PFSK-1 (cell line): Measurements from ENCODE around the gene DKKL1.
A peak's percentile ranks its signal among the peaks of the same experiment; 100 is the strongest.

Source experiments
- FOXP2 ChIP-seq: optimal IDR thresholded peaks from 2 replicates; pipeline ENCODE3; 2011; ENCODE audit warnings: borderline replicate concordance, control low read depth, inconsistent platforms; ENCODE audit not compliant: insufficient read depth; ENCODE audit errors: extremely low read length, extremely low read depth
- POLR2AphosphoS5 ChIP-seq: IDR thresholded peaks from 2 replicates; pipeline ENCODE4 v1.6.1; 2012; ENCODE audit warnings: low read depth, mild to moderate bottlenecking, control low read depth, low read length, moderate library complexity
- REST ChIP-seq, 2 experiments: IDR thresholded peaks; 2 replicates each; pipeline versions ENCODE4 v1.6.1 to v1.8.0; 2011 to 2012; ENCODE audit warnings: low read depth in 2 of 2, low read length in 2 of 2, control low read depth in 1 of 2, inconsistent platforms in 1 of 2, mild to moderate bottlenecking in 1 of 2, moderate library complexity in 1 of 2; ENCODE audit not compliant: insufficient read depth in 1 of 2
- SIN3A ChIP-seq: IDR thresholded peaks from 2 replicates; pipeline ENCODE4 v1.6.1; 2012; ENCODE audit warnings: mild to moderate bottlenecking, low read length, moderate library complexity, borderline replicate concordance; ENCODE audit not compliant: insufficient read depth
- TAF1 ChIP-seq: IDR thresholded peaks from 2 replicates; pipeline ENCODE4 v1.6.1; 2012; ENCODE audit warnings: low read length, control low read depth, borderline replicate concordance; ENCODE audit not compliant: insufficient read depth

Gene DKKL1

GRCh38 chr19:49387936-49388372, 24.3 kb downstream of the DKKL1 start, which contains the start of gene KASH5:
Gene KASH5 (plus strand): TSS chr19:49388249. CDS start chr19:49390884, 2,635 bp downstream.
- TF ChIP-seq SIN3A (no peak), TAF1 (no peak), POLR2AphosphoS5 (no peak), FOXP2 (no peak), REST (IDR thresholded peaks at IDR 0.05; ENCODE audit: insufficient read depth in 1 of 2, low read depth in 2 of 2, low read length in 2 of 2) (no peak)

DNA sequence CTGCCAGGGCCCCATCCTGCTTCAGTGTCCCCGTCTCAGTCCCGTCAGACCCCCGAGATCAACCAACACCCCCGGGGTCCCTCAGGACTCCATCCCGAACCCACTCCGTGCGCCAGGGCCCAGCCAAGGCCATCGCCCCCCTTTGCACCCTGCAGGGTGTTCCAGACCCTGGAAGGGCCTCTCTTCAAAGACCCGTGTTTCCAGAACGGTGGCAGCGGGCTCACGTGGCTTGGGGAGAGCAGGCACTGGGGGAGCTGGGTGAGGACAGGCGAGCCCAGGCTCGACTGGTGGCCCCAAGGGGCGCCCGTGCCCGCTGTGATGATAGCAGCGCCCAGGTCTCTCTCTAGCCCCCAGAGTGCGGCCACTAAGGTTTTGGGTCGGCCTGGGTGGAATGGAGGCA, 25.7 kb downstream of the DKKL1 start:
- TF ChIP-seq REST (IDR thresholded peaks at IDR 0.05; ENCODE audit: insufficient read depth in 1 of 2, low read depth in 2 of 2, low read length in 2 of 2) (no peak), TAF1 (no peak), SIN3A (no peak), POLR2AphosphoS5 (no peak)

- TF ChIP-seq TAF1, result no peak
- TF ChIP-seq FOXP2, result peak; percentile 60
Observed at GRCh38 chr19:49390131-49390928, 26.7 kb downstream of the DKKL1 start.

DNA sequence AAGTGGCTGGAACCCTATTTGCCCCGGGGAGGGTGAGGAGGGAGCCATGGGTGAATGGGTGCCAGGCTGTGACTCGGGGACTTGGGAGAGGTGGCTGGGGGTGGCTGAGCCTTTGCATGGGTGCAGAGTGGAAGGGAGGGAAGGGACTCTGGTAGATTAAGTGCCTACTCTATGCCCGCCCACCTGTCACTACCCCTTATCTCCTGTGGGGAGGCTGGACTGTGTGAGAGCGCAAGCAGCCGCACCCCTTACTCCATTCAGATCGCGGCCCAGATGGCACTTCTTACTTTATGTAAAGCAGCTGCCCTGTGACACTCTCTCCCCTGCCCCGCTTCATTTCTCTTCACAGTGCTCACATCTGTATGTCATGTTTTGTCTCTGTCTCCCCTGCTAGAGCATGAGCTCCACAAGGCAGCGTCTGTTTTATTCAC, 27.3 kb downstream of the DKKL1 start:
- TF ChIP-seq SIN3A (no peak), REST (IDR thresholded peaks at IDR 0.05; ENCODE audit: insufficient read depth in 1 of 2, low read depth in 2 of 2, low read length in 2 of 2) (no peak), TAF1 (no peak), FOXP2 (no peak), POLR2AphosphoS5 (no peak)

DNA sequence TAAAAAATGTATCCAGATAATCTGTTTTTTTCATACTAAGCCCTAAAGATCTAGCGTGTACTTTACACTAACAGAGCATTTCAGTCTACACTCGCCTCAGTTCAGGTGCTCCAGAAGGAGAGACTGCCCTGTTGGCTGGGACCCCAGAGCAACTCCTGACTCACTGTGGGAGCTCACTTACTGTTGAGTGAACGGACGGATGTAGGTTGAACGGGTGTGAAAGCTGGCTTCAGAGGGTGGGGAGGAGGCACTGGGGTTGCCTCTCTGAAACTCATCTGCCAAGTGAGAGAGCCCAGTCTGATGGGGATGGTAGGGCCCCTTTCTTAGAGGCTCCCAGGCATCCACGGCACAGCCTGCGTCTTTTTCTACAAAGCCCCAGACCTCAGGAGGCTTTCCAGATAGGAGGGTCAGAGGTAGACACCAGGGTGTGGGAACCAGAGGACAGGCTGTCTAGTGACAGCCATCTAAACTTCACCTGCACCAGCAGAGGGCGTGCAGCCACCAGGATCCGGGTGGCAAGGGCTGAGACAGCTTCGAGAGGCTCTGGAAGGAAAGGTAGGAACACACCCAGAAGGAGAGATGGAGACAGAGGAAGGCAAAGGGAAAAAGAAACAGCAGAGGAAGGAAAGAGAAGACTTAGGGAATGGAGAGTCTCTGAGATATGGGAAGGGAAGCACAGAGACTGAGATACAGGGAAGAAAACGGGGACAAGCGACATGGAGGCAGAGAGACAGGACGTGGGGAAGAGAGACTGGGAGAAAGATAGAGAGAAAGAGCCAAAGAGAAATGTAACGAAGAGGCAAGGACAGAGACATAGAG, 28.1 kb downstream of the DKKL1 start:
- TF ChIP-seq TAF1, result no peak
- TF ChIP-seq POLR2AphosphoS5, result no peak
- no peak for TF ChIP-seq SIN3A
- no peak for TF ChIP-seq FOXP2
- TF ChIP-seq REST (IDR thresholded peaks at IDR 0.05; ENCODE audit: insufficient read depth in 1 of 2, low read depth in 2 of 2, low read length in 2 of 2), result no peak
